Measurements from ENCODE around the gene JMJD7. TPM values are rescaled to one million over a fixed set of nuclear protein-coding genes. Genes with fewer than 3 reads are reported as not detected.

The JMJD7 gene
- total RNA-seq, 1 donor from 2014 or later = 12.1 TPM

DNA sequence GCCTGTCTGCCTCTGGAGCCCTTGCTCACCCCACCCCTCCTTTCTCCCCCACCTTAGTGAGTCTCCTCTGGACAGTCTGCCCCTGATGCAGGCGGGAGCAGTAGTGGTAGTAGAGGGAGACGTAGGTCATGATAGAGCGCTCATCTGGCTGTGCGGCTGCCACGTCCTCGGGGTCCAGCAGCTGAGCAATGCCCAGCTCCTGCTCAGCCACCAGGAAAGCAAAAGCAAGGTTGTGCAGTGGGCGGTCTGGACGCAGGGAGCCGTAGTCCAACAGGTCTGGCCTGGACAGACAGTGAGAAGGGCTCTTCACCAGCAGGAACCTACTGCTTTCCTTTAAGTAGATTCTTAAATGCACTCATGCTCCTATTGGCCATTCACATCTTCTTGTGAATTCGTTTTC lies 59.3 kb downstream of the JMJD7 start:
- Histone ChIP-seq H3K36me3 (no peaks in the 10 kb centered on the region), H3K4me3 (no peak overlapping the region), H3K27me3 (ENCODE audit: low read depth) (peaks cover 3% of the 10 kb centered on the region), H3K27ac (replicated peaks) (no peak overlapping the region), H3K4me1 (peaks cover 22% of the 10 kb centered on the region), H3K9me3 (replicated peaks) (no peaks in the 10 kb centered on the region)
- no peak for DNase-seq
- intact Hi-C loops (cut with micrococcal nuclease) = no loop called here
- TF ChIP-seq, protein P1, sequence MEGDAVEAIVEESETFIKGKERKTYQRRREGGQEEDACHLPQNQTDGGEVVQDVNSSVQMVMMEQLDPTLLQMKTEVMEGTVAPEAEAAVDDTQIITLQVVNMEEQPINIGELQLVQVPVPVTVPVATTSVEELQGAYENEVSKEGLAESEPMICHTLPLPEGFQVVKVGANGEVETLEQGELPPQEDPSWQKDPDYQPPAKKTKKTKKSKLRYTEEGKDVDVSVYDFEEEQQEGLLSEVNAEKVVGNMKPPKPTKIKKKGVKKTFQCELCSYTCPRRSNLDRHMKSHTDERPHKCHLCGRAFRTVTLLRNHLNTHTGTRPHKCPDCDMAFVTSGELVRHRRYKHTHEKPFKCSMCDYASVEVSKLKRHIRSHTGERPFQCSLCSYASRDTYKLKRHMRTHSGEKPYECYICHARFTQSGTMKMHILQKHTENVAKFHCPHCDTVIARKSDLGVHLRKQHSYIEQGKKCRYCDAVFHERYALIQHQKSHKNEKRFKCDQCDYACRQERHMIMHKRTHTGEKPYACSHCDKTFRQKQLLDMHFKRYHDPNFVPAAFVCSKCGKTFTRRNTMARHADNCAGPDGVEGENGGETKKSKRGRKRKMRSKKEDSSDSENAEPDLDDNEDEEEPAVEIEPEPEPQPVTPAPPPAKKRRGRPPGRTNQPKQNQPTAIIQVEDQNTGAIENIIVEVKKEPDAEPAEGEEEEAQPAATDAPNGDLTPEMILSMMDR (IDR thresholded peaks at IDR 0.05; ENCODE audit: borderline replicate concordance) = no peak

Small RNA genes within 50 kb of the gene (microRNA-seq; reads per million reads assigned to microRNA genes)
- not detected for gene MIR4310

Other genes with a start within 250 kb of the JMJD7 start
- 29.6 TPM for gene MGA, start 167.7 kb upstream of the JMJD7 start, total RNA-seq
- 13.6 TPM for gene MAPKBP1, start 53.6 kb upstream of the JMJD7 start, total RNA-seq
- gene PLA2G4B, start 10.8 kb downstream of the JMJD7 start, total RNA-seq = 3.8 TPM
- gene SPTBN5, start 66.0 kb downstream of the JMJD7 start, total RNA-seq = 2.7 TPM
- gene EHD4, start 144.5 kb downstream of the JMJD7 start, total RNA-seq = 46.4 TPM
- not detected for gene PLA2G4E, start 192.9 kb downstream of the JMJD7 start, total RNA-seq

Measured in left ventricle myocardium inferior (tissue), 1 donor.